ENCODE data around the gene CDKAL1.

Gene CDKAL1

DNA sequence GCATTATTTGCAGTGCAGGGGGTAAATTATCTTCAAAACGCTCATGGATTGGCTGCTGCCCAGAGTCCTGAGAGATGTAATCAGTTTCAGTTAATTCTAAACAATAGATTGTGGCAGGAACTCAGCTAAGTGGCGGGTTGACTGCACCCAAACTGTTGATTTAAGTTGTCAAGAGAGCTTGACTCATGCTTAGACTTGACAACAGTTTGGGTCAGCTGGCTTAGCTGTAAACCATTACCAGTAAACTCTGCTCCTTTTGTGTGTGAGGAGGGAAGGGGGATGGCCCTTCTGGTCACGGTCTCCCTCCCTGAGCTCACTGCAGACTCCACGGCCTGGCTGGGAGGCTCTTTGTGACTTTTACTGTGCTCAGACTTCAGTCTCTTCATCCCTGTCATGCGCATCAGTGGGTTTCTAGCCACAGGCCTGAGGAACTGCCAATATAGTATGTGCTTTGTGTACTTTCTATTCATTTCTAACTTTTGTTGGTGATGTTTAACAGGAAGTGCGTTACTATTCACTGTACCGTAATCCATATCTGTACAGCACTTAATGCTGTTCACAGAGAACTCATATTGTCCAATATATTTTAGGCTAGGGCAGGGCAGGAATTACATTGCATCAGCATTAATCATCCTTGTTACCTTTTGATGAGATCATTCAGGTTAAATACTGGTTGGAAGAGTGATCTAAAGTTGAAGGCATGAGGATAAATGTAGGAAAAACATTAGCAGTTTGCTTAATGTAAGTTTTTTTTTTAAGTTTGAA, 488.3 kb downstream of the CDKAL1 start:
- no peaks in the 10 kb centered on the region for H3K4me1 ChIP-seq (ENCODE audit: low read length)
- H3F3A ChIP-seq (ENCODE audit: insufficient read depth, low read length) = no peaks in the 10 kb centered on the region
- no peak for DNase-seq
- no peak overlapping the region for H3K27ac ChIP-seq (ENCODE audit: low read length)
- H3K9me3 ChIP-seq (replicated peaks; ENCODE audit: insufficient read depth, low read length) = no peaks in the 10 kb centered on the region
- H3K4me2 ChIP-seq (ENCODE audit: low read depth, low read length) = no peak overlapping the region
- H3K4me3 ChIP-seq (ENCODE audit: low read length) = no peak overlapping the region
- no peaks in the 10 kb centered on the region for H3K27me3 ChIP-seq (replicated peaks; ENCODE audit: insufficient read depth, low read length)
- H4K20me1 ChIP-seq (ENCODE audit: insufficient read depth, low read length) = no peaks in the 10 kb centered on the region
- no peaks in the 10 kb centered on the region for H3K36me3 ChIP-seq (replicated peaks; ENCODE audit: insufficient read depth, low read length)
- H3K9ac ChIP-seq (ENCODE audit: low read length) = no peak overlapping the region
- H3K79me2 ChIP-seq (ENCODE audit: low read length) = no peaks in the 10 kb centered on the region
- TF ChIP-seq EZH2 (optimal IDR thresholded peaks at IDR 0.05; ENCODE audit: low read depth, low read length) = no peak
- TF ChIP-seq, protein P1, sequence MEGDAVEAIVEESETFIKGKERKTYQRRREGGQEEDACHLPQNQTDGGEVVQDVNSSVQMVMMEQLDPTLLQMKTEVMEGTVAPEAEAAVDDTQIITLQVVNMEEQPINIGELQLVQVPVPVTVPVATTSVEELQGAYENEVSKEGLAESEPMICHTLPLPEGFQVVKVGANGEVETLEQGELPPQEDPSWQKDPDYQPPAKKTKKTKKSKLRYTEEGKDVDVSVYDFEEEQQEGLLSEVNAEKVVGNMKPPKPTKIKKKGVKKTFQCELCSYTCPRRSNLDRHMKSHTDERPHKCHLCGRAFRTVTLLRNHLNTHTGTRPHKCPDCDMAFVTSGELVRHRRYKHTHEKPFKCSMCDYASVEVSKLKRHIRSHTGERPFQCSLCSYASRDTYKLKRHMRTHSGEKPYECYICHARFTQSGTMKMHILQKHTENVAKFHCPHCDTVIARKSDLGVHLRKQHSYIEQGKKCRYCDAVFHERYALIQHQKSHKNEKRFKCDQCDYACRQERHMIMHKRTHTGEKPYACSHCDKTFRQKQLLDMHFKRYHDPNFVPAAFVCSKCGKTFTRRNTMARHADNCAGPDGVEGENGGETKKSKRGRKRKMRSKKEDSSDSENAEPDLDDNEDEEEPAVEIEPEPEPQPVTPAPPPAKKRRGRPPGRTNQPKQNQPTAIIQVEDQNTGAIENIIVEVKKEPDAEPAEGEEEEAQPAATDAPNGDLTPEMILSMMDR (IDR thresholded peaks at IDR 0.05; ENCODE audit: low read length) = no peak
- TF ChIP-seq EZH2phosphoT487 (IDR thresholded peaks at IDR 0.05; ENCODE audit: low read length) = no peak
- H2AFZ ChIP-seq (ENCODE audit: low read length) = no peak overlapping the region
- no peaks in the 10 kb centered on the region for H3K9me2 ChIP-seq (replicated peaks; ENCODE audit: insufficient read depth, low read length)

- Histone ChIP-seq H3K27ac (ENCODE audit: low read length) (no peak overlapping the region), H3K27me3 (replicated peaks; ENCODE audit: insufficient read depth, low read length) (no peaks in the 10 kb centered on the region), H3K79me2 (ENCODE audit: low read length) (no peaks in the 10 kb centered on the region), H3F3A (ENCODE audit: insufficient read depth, low read length) (no peaks in the 10 kb centered on the region), H4K20me1 (ENCODE audit: insufficient read depth, low read length) (no peaks in the 10 kb centered on the region), H3K4me3 (ENCODE audit: low read length) (no peak overlapping the region), H3K4me1 (ENCODE audit: low read length) (no peaks in the 10 kb centered on the region), H3K36me3 (replicated peaks; ENCODE audit: insufficient read depth, low read length) (no peaks in the 10 kb centered on the region), H3K4me2 (ENCODE audit: low read depth, low read length) (no peak overlapping the region), H3K9me2 (replicated peaks; ENCODE audit: insufficient read depth, low read length) (no peaks in the 10 kb centered on the region), H3K9ac (ENCODE audit: low read length) (no peak overlapping the region), H2AFZ (ENCODE audit: low read length) (no peak overlapping the region), H3K9me3 (replicated peaks; ENCODE audit: insufficient read depth, low read length) (no peaks in the 10 kb centered on the region)
- TF ChIP-seq EZH2phosphoT487 (IDR thresholded peaks at IDR 0.05; ENCODE audit: low read length) (no peak), EZH2 (optimal IDR thresholded peaks at IDR 0.05; ENCODE audit: low read depth, low read length) (no peak)
- TF ChIP-seq, protein P1 (IDR thresholded peaks at IDR 0.05; ENCODE audit: low read length) = no peak
- DNase-seq = no peak
Measured at GRCh38 chr6:21023210-21023609, 489.0 kb downstream of the CDKAL1 start.

GRCh38 chr6:21024616-21025015, 490.4 kb downstream of the CDKAL1 start:
- no peaks in the 10 kb centered on the region for H4K20me1 ChIP-seq (ENCODE audit: insufficient read depth, low read length)
- no peak for DNase-seq
- no peaks in the 10 kb centered on the region for H3K79me2 ChIP-seq (ENCODE audit: low read length)
- H3F3A ChIP-seq (ENCODE audit: insufficient read depth, low read length) = no peaks in the 10 kb centered on the region
- TF ChIP-seq, protein P1 (IDR thresholded peaks at IDR 0.05; ENCODE audit: low read length) = no peak
- no peak for TF ChIP-seq EZH2 (optimal IDR thresholded peaks at IDR 0.05; ENCODE audit: low read depth, low read length)
- no peak for TF ChIP-seq EZH2phosphoT487 (IDR thresholded peaks at IDR 0.05; ENCODE audit: low read length)
- H3K4me3 ChIP-seq (ENCODE audit: low read length) = no peak overlapping the region
- H3K9ac ChIP-seq (ENCODE audit: low read length) = no peak overlapping the region
- no peaks in the 10 kb centered on the region for H3K9me2 ChIP-seq (replicated peaks; ENCODE audit: insufficient read depth, low read length)
- no peak overlapping the region for H2AFZ ChIP-seq (ENCODE audit: low read length)
- H3K9me3 ChIP-seq (replicated peaks; ENCODE audit: insufficient read depth, low read length) = no peaks in the 10 kb centered on the region
- no peaks in the 10 kb centered on the region for H3K27me3 ChIP-seq (replicated peaks; ENCODE audit: insufficient read depth, low read length)
- no peak overlapping the region for H3K27ac ChIP-seq (ENCODE audit: low read length)
- no peaks in the 10 kb centered on the region for H3K36me3 ChIP-seq (replicated peaks; ENCODE audit: insufficient read depth, low read length)
- H3K4me2 ChIP-seq (ENCODE audit: low read depth, low read length) = no peak overlapping the region
- no peaks in the 10 kb centered on the region for H3K4me1 ChIP-seq (ENCODE audit: low read length)
